Measurements from ENCODE around the gene HPCAL4. TPM values are rescaled to one million over a fixed set of nuclear protein-coding genes. Genes with fewer than 3 reads are reported as not detected.

The HPCAL4 gene
- 0.88 TPM for total RNA-seq
- long read RNA-seq, full-length matches to known transcripts, result 2 of 5 reads
- long read RNA-seq, partial matches to known transcripts, result 0 of 5 reads
- long read RNA-seq, other reads (novel, unspliced or antisense), result 3 of 5 reads

GRCh38 chr1:39691383-39692151 lies at the start of gene HPCAL4:
HPCAL4 (minus strand) TSS chr1:39691433; CDS start chr1:39684603, 6,830 bp downstream.
- Histone ChIP-seq H3K36me3 (no peaks in the 10 kb centered on the region), H3K4me1 (peaks cover 33% of the 10 kb centered on the region), H3K27ac (replicated peaks) (no peak within 1 kb of the TSS), H3K4me3 (peak within 1 kb of the TSS; percentile 64), H3K27me3 (ENCODE audit: low read depth) (peaks cover 92% of the 10 kb centered on the region), H3K9me3 (replicated peaks) (no peaks in the 10 kb centered on the region)
- DNase-seq, result peak; percentile 87
- intact Hi-C loops (cut with micrococcal nuclease), result no loop called here
- no peak for TF ChIP-seq CTCF (IDR thresholded peaks at IDR 0.05; ENCODE audit: borderline replicate concordance)

GRCh38 chr1:39738622-39739366 lies 47.6 kb upstream of the HPCAL4 start, which contains the start of gene PPIE:
PPIE (plus strand) TSS chr1:39738882; CDS start chr1:39738901, 19 bp downstream.
- Histone ChIP-seq H3K27ac (replicated peaks) (peak within 1 kb of the TSS; percentile 80), H3K36me3 (peaks cover 38% of the 10 kb centered on the region), H3K4me3 (peak within 1 kb of the TSS; percentile 95), H3K4me1 (peaks cover 24% of the 10 kb centered on the region), H3K27me3 (ENCODE audit: low read depth) (peaks cover 19% of the 10 kb centered on the region), H3K9me3 (replicated peaks) (no peaks in the 10 kb centered on the region)
- peak; percentile 97 for DNase-seq
- intact Hi-C loops (cut with micrococcal nuclease), result no loop called here
- TF ChIP-seq CTCF (IDR thresholded peaks at IDR 0.05; ENCODE audit: borderline replicate concordance), result no peak

GRCh38 chr1:39737546-39738169 lies 46.4 kb upstream of the HPCAL4 start:
- no peak for DNase-seq
- Histone ChIP-seq H3K27me3 (ENCODE audit: low read depth) (peaks cover 30% of the 10 kb centered on the region), H3K4me3 (no peak overlapping the region), H3K27ac (replicated peaks) (no peak overlapping the region), H3K9me3 (replicated peaks) (no peaks in the 10 kb centered on the region), H3K4me1 (peaks cover 33% of the 10 kb centered on the region), H3K36me3 (peaks cover 27% of the 10 kb centered on the region)
- no peak for TF ChIP-seq CTCF (IDR thresholded peaks at IDR 0.05; ENCODE audit: borderline replicate concordance)
- intact Hi-C loops (cut with micrococcal nuclease), result no loop called here

- Histone ChIP-seq H3K4me1 (peaks cover 33% of the 10 kb centered on the region), H3K27me3 (ENCODE audit: low read depth) (peaks cover 48% of the 10 kb centered on the region), H3K4me3 (no peak overlapping the region), H3K36me3 (peaks cover 7% of the 10 kb centered on the region), H3K27ac (replicated peaks) (no peak overlapping the region), H3K9me3 (replicated peaks) (no peaks in the 10 kb centered on the region)
- intact Hi-C loops (cut with micrococcal nuclease), result no loop called here
- no peak for TF ChIP-seq CTCF (IDR thresholded peaks at IDR 0.05; ENCODE audit: borderline replicate concordance)
- no peak for DNase-seq
These were observed 44.5 kb upstream of the HPCAL4 start for GRCh38 chr1:39735731-39736130.

- H3K4me3 ChIP-seq, result no peak overlapping the region
- H3K27me3 ChIP-seq (ENCODE audit: low read depth), result peaks cover 74% of the 10 kb centered on the region
- no peak for TF ChIP-seq CTCF (IDR thresholded peaks at IDR 0.05; ENCODE audit: borderline replicate concordance)
- peak; percentile 25 for DNase-seq
- H3K36me3 ChIP-seq, result no peaks in the 10 kb centered on the region
- no peaks in the 10 kb centered on the region for H3K9me3 ChIP-seq (replicated peaks)
- intact Hi-C loops (cut with micrococcal nuclease), result no loop called here
- H3K4me1 ChIP-seq, result peaks cover 10% of the 10 kb centered on the region
- no peak overlapping the region for H3K27ac ChIP-seq (replicated peaks)
These were observed 41.9 kb upstream of the HPCAL4 start for GRCh38 chr1:39733161-39733560.

Data from left ventricle myocardium inferior (tissue), 1 donor.